OCI-LY7 (cell line): ENCODE data around the gene NUDT6.

Source experiments
- EZH2phosphoT487 ChIP-seq: fragments of 200-600 bp; sonication (generic); IDR thresholded peaks from 2 replicates; pipeline ENCODE4 v1.6.1; 2018; ENCODE audit warnings: low read depth, borderline replicate concordance, mild to moderate bottlenecking, mixed run types, antibody characterized with exemption, low read length, moderate library complexity, mixed read lengths
- TF ChIP-seq, protein P1 (sequence below): fragments of 200-600 bp; sonication (generic); conservative IDR thresholded peaks from 2 replicates; pipeline ENCODE4 v1.5.1; 2014; ENCODE audit warnings: mild to moderate bottlenecking, antibody characterized with exemption, low read length, moderate library complexity, mixed read lengths

DNA sequence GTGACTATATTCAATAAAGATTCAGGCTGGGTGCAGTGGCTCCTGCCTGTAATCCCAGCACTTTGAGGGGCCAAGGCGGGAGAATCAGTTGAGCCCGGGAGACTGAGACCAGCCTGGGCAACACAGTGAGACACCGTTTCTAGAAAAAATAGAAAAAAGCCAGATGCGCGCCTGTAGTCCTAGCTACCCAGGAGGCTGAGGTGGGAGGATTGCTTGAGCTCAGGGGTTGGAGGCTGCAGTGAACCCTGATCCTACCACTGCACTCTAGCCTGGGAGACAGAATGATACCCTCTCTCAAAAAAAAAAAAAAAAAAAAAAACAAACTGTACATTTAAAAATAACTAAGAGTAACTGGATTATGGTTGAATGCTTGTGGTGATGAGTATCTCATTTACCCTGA is 1.1 kb downstream of the NUDT6 start:
- TF ChIP-seq, protein P1, sequence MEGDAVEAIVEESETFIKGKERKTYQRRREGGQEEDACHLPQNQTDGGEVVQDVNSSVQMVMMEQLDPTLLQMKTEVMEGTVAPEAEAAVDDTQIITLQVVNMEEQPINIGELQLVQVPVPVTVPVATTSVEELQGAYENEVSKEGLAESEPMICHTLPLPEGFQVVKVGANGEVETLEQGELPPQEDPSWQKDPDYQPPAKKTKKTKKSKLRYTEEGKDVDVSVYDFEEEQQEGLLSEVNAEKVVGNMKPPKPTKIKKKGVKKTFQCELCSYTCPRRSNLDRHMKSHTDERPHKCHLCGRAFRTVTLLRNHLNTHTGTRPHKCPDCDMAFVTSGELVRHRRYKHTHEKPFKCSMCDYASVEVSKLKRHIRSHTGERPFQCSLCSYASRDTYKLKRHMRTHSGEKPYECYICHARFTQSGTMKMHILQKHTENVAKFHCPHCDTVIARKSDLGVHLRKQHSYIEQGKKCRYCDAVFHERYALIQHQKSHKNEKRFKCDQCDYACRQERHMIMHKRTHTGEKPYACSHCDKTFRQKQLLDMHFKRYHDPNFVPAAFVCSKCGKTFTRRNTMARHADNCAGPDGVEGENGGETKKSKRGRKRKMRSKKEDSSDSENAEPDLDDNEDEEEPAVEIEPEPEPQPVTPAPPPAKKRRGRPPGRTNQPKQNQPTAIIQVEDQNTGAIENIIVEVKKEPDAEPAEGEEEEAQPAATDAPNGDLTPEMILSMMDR, result no peak
- TF ChIP-seq EZH2phosphoT487, result no peak
